GM19397 (cell line): Measurements from ENCODE around the gene GMPPB.
A peak's percentile ranks its signal among the peaks of the same experiment; 100 is the strongest.
"Not testable (repeated sequence)": the region's sequence is repeated elsewhere in the genome, so short reads cannot be mapped to it uniquely, and the experiment has no call there.

ENCODE experiments used
- ATAC-seq: cut with Tn5 transposase; IDR thresholded peaks from one replicate; pipeline ENCODE4 v1.9.1; 2021; ENCODE audit warnings: mild to moderate bottlenecking, moderate library complexity; ENCODE audit not compliant: unreplicated experiment

GMPPB gene

DNA sequence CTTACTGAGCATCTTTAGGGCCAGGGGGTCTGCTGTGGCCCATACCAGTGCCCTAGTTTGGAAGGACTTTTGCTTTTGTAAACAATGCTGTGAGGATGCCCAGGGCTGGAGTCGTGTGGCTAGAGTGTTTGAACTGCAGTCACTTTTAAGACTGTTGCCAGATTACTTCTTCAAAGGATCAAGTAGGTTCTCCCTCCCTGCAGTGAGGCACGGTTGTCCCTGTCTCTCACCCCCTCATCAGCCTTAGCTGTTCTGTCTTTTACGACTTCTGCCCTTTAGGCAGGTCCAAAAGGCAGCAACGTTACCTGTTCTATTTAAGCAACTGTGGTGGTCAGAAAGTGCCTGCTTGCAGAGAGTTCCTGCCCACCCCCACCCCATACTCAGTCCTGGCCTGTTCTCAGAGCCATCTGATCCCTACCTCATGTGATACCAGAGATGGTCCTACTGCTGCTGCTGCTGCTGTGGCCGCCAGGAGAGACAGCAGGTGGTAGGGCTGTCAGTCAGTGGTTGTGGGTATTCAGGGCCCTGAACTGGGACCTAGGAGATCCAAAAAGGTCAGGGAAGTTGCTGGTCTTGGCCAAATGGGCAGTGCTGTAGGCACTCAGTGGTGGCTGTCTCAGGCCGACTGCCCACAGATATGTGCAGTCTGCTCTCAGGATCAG is 29.2 kb downstream of the GMPPB start:
- not testable (repeated sequence) for ATAC-seq

DNA sequence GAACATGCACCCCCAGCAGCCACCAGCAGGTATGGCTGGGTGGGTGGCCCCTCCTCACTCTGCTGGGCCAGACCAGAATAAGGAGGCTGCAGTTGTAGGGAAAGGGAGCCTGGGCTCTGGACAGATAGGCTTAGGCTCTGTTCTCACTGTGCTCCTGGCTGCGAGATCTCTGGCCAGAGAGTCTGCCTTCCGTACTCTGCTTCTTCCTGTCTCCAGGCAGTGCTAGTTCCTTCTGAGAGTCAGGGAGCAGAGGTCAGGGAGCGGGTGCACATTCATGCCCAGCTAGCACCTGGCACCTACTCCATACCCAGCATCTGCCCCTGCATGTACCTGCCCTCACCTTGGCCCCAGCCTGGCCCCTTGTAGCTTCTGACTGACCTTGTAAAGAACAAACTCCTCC is 32.3 kb downstream of the GMPPB start:
- ATAC-seq: not testable (repeated sequence)

GRCh38 chr3:49690856-49691255 is 32.9 kb downstream of the GMPPB start:
- ATAC-seq: not testable (repeated sequence)

GRCh38 chr3:49689908-49690624 is 33.7 kb downstream of the GMPPB start:
- ATAC-seq: not testable (repeated sequence)

- peak; percentile 68 for ATAC-seq
Measured at GRCh38 chr3:49689046-49689907, 34.5 kb downstream of the GMPPB start, which contains the start of the genes MST1 and RNF123. MST1 (minus strand) TSS chr3:49689474; CDS start chr3:49688691, 783 bp downstream. RNF123 (plus strand) TSS chr3:49689557; CDS start chr3:49691166, 1,609 bp downstream.

GRCh38 chr3:49688338-49689045 is 35.3 kb downstream of the GMPPB start:
- peak; percentile 3 for ATAC-seq

GRCh38 chr3:49687424-49687795 is 36.3 kb downstream of the GMPPB start:
- not testable (repeated sequence) for ATAC-seq

DNA sequence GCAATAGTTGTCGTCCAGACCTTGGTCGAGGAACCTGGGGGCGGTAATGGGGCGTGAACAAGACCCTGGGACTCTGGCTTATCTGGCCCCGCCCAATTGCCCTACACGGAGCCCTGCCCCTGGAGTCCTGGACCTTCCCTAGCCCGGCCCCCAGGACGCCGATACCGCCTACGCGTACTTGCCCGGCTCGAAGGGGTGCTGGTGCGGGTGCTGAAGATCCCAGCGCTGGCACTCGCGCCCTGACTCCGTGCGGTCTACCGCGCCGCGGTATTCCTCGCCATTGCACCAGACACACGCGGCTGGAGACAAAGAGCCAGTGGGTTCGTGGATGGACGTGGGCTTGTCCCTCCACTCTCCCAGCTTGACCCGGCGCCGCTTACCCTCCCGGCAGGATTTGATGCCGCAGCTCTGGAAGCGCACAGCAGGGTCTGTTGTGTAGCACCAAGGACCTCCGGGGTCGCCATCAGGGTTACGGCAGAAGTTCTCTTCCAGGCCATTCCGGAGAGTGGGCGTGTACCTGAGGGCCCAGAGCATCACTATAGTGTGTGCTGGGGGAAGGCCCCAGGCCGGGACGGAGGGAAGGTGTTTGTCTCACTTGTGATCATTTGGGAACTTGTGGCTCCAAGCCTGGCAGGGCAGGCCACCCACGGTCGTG is 36.9 kb downstream of the GMPPB start:
- ATAC-seq: not testable (repeated sequence)

- not testable (repeated sequence) for ATAC-seq
Measured at GRCh38 chr3:49686346-49686745, 37.4 kb downstream of the GMPPB start.

GRCh38 chr3:49685846-49686245 is 37.9 kb downstream of the GMPPB start:
- not testable (repeated sequence) for ATAC-seq

DNA sequence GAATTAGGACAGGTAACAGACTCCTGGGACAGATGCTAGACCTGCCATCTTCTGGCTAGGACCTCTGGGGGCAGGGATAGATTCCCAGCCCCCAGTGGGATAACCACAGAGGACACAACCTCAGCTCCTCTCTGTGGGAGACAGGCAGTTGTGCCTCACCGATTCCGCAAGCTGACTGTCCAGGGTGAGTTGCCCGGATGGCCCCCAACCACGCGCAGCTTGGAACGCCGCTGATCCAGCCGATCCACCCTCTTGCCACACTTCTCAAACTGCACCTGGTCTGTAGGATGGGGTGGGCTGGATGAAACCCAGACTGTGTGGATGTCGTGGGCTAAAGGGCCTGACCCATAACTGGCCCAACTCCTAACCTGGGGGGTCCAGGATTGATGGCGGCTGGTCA is 38.6 kb downstream of the GMPPB start:
- ATAC-seq: not testable (repeated sequence)

GRCh38 chr3:49684453-49684852 is 39.3 kb downstream of the GMPPB start:
- ATAC-seq: not testable (repeated sequence)

DNA sequence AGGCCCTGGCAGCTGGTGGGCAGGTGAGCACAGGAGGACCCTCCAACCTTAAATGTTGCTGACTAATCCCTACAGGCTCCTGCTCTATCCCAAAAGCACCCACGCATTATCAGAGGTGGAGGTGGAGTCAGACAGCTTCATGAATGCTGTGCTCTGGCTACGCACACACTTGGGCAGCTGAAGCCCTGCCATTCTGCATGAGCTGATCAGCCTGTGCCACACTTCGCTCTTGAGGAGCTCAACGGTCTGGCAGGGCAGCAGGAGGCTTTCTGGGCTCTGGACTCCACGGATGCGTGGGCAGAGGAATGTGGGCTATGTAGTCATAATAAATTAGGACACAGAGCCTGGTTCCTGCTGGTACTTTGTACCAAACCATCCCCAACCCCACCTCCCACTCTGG is 40.6 kb downstream of the GMPPB start:
- no peak for ATAC-seq

- no peak for ATAC-seq
Measured at GRCh38 chr3:49681543-49681942, 42.2 kb downstream of the GMPPB start.

DNA sequence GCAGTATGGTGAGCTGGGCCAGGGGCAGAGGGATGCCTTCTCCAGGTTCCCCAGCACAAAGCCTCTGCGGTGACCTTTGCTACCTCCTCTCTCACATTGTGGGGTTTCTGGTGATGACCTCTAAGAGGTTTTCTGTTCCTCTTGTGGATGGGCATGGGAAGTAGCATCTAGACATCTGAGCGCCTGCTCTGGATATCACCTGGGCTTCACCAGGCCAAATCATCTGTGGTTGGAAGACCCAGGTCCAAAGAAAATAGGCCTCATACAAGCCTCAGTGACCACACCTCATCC is 42.6 kb downstream of the GMPPB start:
- ATAC-seq: no peak

GRCh38 chr3:49680493-49681231 is 43.1 kb downstream of the GMPPB start:
- no peak for ATAC-seq

- ATAC-seq: no peak
Measured at GRCh38 chr3:49675912-49676311, 47.8 kb downstream of the GMPPB start.

GRCh38 chr3:49674497-49674983 is 49.2 kb downstream of the GMPPB start:
- no peak for ATAC-seq

GRCh38 chr3:49673715-49674496 is 49.8 kb downstream of the GMPPB start, which contains the start of gene APEH:
APEH (plus strand) TSS chr3:49674351; CDS start chr3:49674402, 51 bp downstream.
- ATAC-seq: peak; percentile 79
